Stomach (tissue), 4 donors: ENCODE measurements around the gene DENND1C.

Source experiments
- EP300 ChIP-seq: sonication (generic); formaldehyde crosslinking; IDR thresholded peaks from one replicate; pipeline ENCODE4 v1.6.1; 2017; ENCODE audit warnings: antibody characterized with exemption
- POLR2A ChIP-seq, 4 donors: fragments of 450-650 bp; IDR thresholded peaks; one replicate each; pipeline ENCODE4 v1.6.1; 2016; ENCODE audit warnings: antibody characterized with exemption in 4 of 4, control low read depth in 2 of 4, mild to moderate bottlenecking in 1 of 4, moderate library complexity in 1 of 4
- POLR2AphosphoS5 ChIP-seq, 3 donors: sonication (generic); formaldehyde crosslinking; IDR thresholded peaks; one replicate each; pipeline ENCODE4 v1.6.1; 2016; ENCODE audit warnings: antibody characterized with exemption in 3 of 3
- TF ChIP-seq, protein P1 (sequence below), 7 experiments: fragments of 450-650 bp in 4 of 7; fragments of 200-600 bp in 3 of 7; sonication (generic) in 3 of 7; IDR thresholded peaks; one replicate each; pipeline ENCODE4 v1.5.1; 2016 to 2019; ENCODE audit warnings: antibody characterized with exemption in 7 of 7, control low read depth in 2 of 7, mild to moderate bottlenecking in 1 of 7

DNA sequence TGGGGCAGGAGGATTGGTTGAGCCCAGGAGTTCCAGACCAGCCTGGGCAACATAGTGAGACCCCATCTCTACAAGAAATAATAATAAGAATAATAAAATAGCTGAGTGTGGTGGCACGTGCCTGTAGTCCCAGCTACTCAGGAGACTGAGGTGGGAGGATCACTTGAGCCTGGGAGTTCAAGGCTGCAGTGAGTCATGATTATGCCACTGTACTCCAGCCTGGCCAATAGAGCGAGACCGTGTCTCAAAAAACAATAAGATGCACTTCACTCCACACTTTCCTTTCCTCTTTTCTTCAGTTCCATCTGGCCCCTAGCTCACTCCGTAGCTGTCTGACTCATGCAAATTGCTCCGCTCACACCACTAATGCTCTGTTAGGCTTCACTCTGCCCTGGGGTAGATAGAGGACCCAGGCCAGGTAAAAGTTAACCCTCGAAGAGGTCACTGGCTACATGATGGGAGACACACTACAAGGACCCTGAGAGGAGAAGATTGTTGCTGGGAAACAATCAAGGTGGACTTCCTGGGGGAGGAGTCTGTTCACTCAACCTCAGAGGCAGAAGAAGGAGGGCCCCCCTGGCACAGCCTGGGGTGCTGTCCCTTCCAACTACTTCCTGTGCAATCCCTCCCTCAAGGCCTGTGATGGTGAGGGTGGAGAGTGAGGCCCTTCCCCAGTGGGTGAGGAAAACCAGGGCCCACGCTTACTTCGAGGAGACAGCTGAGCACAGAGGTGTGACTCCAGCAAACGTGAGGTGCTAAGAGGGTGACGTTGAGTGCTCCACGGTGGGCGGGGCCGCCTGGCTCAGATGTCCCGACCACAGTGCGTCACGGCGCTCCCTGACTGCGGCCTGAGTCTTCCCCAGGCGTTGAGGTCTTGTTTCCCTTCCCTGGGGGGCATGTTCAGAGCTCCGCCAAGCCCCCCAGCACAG, 40.4 kb upstream of the DENND1C start:
- TF ChIP-seq, protein P1, sequence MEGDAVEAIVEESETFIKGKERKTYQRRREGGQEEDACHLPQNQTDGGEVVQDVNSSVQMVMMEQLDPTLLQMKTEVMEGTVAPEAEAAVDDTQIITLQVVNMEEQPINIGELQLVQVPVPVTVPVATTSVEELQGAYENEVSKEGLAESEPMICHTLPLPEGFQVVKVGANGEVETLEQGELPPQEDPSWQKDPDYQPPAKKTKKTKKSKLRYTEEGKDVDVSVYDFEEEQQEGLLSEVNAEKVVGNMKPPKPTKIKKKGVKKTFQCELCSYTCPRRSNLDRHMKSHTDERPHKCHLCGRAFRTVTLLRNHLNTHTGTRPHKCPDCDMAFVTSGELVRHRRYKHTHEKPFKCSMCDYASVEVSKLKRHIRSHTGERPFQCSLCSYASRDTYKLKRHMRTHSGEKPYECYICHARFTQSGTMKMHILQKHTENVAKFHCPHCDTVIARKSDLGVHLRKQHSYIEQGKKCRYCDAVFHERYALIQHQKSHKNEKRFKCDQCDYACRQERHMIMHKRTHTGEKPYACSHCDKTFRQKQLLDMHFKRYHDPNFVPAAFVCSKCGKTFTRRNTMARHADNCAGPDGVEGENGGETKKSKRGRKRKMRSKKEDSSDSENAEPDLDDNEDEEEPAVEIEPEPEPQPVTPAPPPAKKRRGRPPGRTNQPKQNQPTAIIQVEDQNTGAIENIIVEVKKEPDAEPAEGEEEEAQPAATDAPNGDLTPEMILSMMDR (IDR thresholded peaks at IDR 0.05): no peak
- TF ChIP-seq POLR2AphosphoS5 (IDR thresholded peaks at IDR 0.05) (no peak), POLR2A (IDR thresholded peaks at IDR 0.05) (no peak), EP300 (no peak)
